Activated naive CD4-positive, alpha-beta T cell treated with anti-CD3 and anti-CD28 coated beads for 36 hours (primary cell): ENCODE measurements around the gene MAP4K3. TPM values are rescaled to one million over a fixed set of nuclear protein-coding genes. Genes with fewer than 3 reads are reported as not detected.

Source experiments
- CTCF ChIA-PET: fragments of 350-600 bp; sonication (Branson Sonifier 250); formaldehyde crosslinking; loops from one replicate; lab custom pipeline; 2021; ENCODE audit warnings: antibody characterized with exemption; lab: Charles Lee
- DNase-seq: peaks from one replicate; pipeline ENCODE4 v3.0.0-alpha.2; 2020
- H3K27ac Mint-ChIP-seq: one replicate; pipeline ENCODE4 v1.8.0; 2021; ENCODE audit warnings: mild to moderate bottlenecking, mixed read lengths
- H3K27me3 Mint-ChIP-seq: one replicate; pipeline ENCODE4 v1.8.0; 2021; ENCODE audit warnings: low read depth, mixed read lengths
- H3K36me3 Mint-ChIP-seq: one replicate; pipeline ENCODE4 v1.8.0; 2021; ENCODE audit warnings: low read depth, mixed read lengths
- H3K4me1 Mint-ChIP-seq: one replicate; pipeline ENCODE4 v1.8.0; 2021; ENCODE audit warnings: low read depth, mixed read lengths
- H3K4me3 Mint-ChIP-seq: one replicate; pipeline ENCODE4 v1.8.0; 2021; ENCODE audit warnings: mild to moderate bottlenecking, moderate library complexity, mixed read lengths
- H3K9me3 Mint-ChIP-seq: one replicate; pipeline ENCODE4 v1.8.0; 2021; ENCODE audit warnings: mixed read lengths
- intact Hi-C: fragments of 100-400 bp; cut with micrococcal nuclease; formaldehyde crosslinking; loops from one replicate; pipeline ENCODE4 v1.15.1; 2023
- total RNA-seq, 2 experiments: library from RNA; stranded (reverse); gene quantifications; one replicate each; pipeline ENCODE4 v1.2.3, GENCODE V29; 2021

The MAP4K3 gene
- total RNA-seq, 2 experiments from 2014 or later, result 10.6 to 12.0 TPM

DNA sequence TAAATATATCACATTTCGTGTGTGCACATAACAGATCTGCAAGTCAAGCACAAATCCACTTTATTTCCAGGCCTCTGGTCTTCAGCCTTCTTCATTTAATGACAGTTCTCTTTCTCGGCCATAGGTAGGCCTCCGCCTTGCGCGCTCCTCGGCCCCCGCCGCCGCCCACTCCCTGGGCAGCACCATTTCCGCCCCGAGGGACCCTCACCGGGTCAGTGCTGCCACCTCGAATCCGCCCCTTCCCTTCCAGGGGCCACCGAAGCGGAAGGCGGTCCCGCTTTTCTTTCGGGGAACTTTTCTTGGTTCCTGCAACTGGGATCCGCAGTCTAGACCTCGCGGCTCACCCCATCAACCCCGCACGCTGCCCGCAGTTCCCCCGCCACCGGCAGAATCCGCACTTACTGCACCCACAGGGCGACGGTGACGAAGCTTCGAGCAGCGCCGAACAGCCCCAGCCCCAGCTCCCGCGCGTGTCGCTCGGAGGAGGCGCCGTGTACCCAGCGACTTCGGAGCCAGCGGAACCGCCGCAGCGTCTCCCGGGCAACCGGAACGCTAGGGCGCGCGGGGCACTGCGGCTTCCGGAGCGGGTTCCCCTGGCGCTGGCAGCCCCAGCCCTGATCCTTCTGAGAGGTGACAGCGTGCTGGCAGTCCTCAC lies 193.5 kb downstream of the MAP4K3 start, which contains the start of gene CDKL4:
TSS of gene CDKL4 (minus strand) at position 502 of the 655 bp plus-strand sequence.
- intact Hi-C loops, result no loop called here
- DNase-seq, result peak; percentile 57
- Mint-ChIP-seq H3K36me3 (no peaks in the 10 kb centered on the region), H3K4me1 (peaks cover 15% of the 10 kb centered on the region), H3K27me3 (no peaks in the 10 kb centered on the region), H3K9me3 (no peaks in the 10 kb centered on the region), H3K4me3 (peak within 1 kb of the TSS; percentile 79), H3K27ac (no peak within 1 kb of the TSS)
- CTCF ChIA-PET, result interaction anchor here (3.5 kb wide), 1 partner anchor 15 kb away, joined by 19 read pairs; no protein-coding TSS in a partner anchor

DNA sequence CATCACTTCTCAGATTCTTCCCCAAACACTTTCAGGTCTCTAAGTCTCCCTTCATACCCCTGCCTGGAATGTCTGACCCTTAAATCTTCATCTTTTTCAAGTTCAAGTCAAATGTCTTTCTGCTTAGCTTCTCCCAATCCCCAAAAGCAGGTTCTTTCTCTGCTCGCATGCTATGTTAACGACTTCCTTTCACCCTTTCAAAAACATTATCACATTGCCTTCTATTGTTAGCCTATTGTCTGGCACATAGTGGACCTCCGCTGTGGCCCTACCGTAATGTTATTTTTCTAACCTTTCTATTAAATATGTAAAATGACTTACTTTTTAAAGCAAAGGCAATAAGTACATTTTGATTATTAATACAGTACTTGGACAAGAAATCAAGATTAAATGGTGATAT lies 195.5 kb downstream of the MAP4K3 start:
- Mint-ChIP-seq H3K9me3 (no peaks in the 10 kb centered on the region), H3K4me3 (no peak overlapping the region), H3K4me1 (peaks cover 15% of the 10 kb centered on the region), H3K36me3 (no peaks in the 10 kb centered on the region), H3K27me3 (no peaks in the 10 kb centered on the region), H3K27ac (no peak overlapping the region)
- DNase-seq, result no peak
- intact Hi-C loops, result no loop called here
- CTCF ChIA-PET, result interaction anchor here (0.5 to 2.2 kb wide), 6 partner anchors 10 to 322 kb away, joined by 3 to 13 read pairs (median 4); no protein-coding TSS in a partner anchor

DNA sequence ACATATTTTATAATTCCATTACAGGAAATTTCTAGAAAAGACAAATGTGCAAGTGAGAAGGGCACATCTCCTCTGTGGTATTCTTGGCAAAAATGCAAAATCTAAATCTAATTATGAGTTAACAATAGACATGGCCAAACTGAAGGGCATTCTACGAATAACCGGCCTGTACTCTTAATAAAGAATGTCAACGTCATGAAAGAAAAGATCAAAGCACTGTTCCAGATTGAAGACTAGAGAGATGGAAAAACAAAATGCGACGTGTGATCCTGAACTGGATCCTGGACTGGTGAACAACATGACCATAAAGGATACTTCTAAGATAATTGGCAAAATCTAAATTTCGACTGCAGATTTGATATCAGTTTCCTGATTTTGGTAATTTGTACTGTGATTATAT lies 196.3 kb downstream of the MAP4K3 start:
- no peaks in the 10 kb centered on the region for H3K36me3 Mint-ChIP-seq
- no peak for DNase-seq
- H3K27me3 Mint-ChIP-seq, result no peaks in the 10 kb centered on the region
- intact Hi-C loops, result no loop called here
- H3K9me3 Mint-ChIP-seq, result peaks cover 6% of the 10 kb centered on the region
- H3K27ac Mint-ChIP-seq, result no peak overlapping the region
- CTCF ChIA-PET, result no interaction called here
- H3K4me1 Mint-ChIP-seq, result peaks cover 13% of the 10 kb centered on the region
- H3K4me3 Mint-ChIP-seq, result no peak overlapping the region

DNA sequence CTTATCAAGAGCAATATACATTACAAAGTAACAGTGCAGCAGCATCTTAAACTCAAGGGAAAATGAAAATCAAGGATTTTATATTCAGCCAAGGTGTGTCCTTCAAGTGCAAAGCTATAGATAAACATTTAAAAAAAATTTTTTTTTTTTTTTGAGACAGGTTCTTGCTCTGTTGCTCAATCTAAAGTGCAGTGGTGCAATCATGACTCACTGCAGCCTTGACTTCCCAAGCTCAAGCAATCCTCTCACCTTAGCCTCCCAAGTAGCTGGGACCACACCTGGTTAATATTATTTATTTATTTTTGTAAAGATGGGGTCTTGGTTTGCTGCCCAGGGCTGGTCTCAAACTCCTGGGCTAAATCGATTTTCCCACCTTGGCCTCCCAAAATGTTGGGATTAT lies 202.3 kb downstream of the MAP4K3 start:
- H3K27me3 Mint-ChIP-seq, result no peaks in the 10 kb centered on the region
- peaks cover 9% of the 10 kb centered on the region for H3K9me3 Mint-ChIP-seq
- DNase-seq, result no peak
- CTCF ChIA-PET, result interaction anchor here (0.7 to 1.8 kb wide), 4 partner anchors 114 to 287 kb away, joined by 3 to 10 read pairs (median 3); partner anchors contain the start of gene SOS1
- H3K27ac Mint-ChIP-seq, result no peak overlapping the region
- no peak overlapping the region for H3K4me3 Mint-ChIP-seq
- H3K36me3 Mint-ChIP-seq, result no peaks in the 10 kb centered on the region
- H3K4me1 Mint-ChIP-seq, result peaks cover under 1% of the 10 kb centered on the region
- intact Hi-C loops, result no loop called here

DNA sequence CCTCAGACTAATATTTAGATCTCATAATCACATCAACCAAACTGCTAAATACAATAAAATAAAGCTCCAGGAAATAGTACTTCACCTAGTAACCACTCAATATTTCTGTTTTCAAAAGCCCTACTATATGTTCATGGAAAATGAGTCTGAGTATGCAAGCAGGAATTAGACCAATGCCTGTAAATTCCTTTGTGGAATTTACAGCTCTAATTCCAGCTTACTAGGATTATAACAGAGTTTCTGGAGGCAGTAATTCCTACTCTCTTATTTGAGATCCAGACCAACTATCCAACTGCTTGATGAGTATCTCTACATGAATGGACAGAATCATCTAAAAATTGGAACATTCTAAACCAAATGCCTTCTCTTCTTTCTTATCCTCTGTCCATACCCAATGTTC lies 204.9 kb downstream of the MAP4K3 start:
- Mint-ChIP-seq H3K27me3 (no peaks in the 10 kb centered on the region), H3K9me3 (peaks cover 9% of the 10 kb centered on the region), H3K27ac (no peak overlapping the region), H3K4me1 (peaks cover 15% of the 10 kb centered on the region), H3K4me3 (no peak overlapping the region), H3K36me3 (no peaks in the 10 kb centered on the region)
- CTCF ChIA-PET, result interaction anchor here (0.7 to 8.9 kb wide), 3 partner anchors 10 to 277 kb away, joined by 3 to 250 read pairs (median 4); no protein-coding TSS in a partner anchor
- DNase-seq, result no peak
- intact Hi-C loops, result no loop called here

DNA sequence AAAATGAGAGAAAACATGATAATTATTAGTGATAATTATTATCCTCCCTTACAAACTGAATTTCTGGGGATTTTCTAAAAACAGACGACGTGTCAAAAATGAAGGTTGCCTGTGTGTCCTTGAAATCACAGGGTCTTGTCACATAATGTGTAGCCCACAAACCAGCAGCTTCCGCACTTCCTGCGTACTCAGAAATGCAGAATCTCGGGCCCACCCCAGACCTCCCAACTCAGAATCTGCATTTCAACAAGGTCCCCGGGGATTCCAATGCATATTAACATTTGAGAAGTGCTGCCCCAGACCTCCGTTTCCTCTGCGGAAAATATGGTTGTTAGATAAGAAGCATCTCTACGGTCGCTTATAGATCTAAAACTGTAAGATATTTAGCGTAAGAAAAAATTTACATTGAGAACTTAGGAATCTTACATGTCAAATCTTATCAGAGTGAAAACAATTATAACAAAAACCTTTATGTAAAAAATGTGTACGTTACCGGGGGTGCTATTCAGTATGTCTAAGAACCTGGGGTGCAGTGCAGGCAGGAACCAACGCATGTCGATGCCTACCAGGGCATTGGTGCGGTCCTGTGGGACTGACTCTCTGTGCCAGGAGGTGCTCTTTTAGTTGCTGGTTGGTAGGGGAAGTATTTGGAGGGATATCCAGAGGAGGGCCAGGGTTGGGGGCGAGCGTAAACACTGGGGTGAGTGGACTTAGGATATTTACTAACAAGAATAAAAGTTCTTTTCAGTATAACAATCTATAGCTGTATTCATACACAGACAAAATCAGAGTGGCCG lies 208.5 kb downstream of the MAP4K3 start:
- Mint-ChIP-seq H3K4me1 (peaks cover 15% of the 10 kb centered on the region), H3K27ac (no peak overlapping the region), H3K27me3 (no peaks in the 10 kb centered on the region), H3K9me3 (no peaks in the 10 kb centered on the region), H3K4me3 (peak overlapping the region; percentile 66), H3K36me3 (no peaks in the 10 kb centered on the region)
- CTCF ChIA-PET, result interaction anchor here (0.5 to 8.9 kb wide), 50 partner anchors 10 to 347 kb away, joined by 3 to 250 read pairs (median 4); partner anchors contain the start of genes CDKL4 and SOS1
- DNase-seq, result peak; percentile 25
- intact Hi-C loops, result loop anchor here (1.0 to 5.0 kb wide), 6 partner anchors 107 to 686 kb away; partner anchors contain the start of gene SOS1

- CTCF ChIA-PET, result interaction anchor here (0.5 to 8.9 kb wide), 24 partner anchors 10 to 280 kb away, joined by 3 to 250 read pairs (median 5); partner anchors contain the start of genes CDKL4 and SOS1
- H3K9me3 Mint-ChIP-seq, result no peaks in the 10 kb centered on the region
- H3K27ac Mint-ChIP-seq, result no peak overlapping the region
- intact Hi-C loops, result loop anchor here (1.0 to 5.0 kb wide), 5 partner anchors 107 to 686 kb away; partner anchors contain the start of gene SOS1
- DNase-seq, result peak; percentile 89
- H3K27me3 Mint-ChIP-seq, result no peaks in the 10 kb centered on the region
- H3K36me3 Mint-ChIP-seq, result no peaks in the 10 kb centered on the region
- peaks cover 15% of the 10 kb centered on the region for H3K4me1 Mint-ChIP-seq
- peak overlapping the region; percentile 66 for H3K4me3 Mint-ChIP-seq
Measured at GRCh38 chr2:39227628-39228412, 209.3 kb downstream of the MAP4K3 start.

GRCh38 chr2:39225567-39225966 lies 211.5 kb downstream of the MAP4K3 start:
- CTCF ChIA-PET, result interaction anchor here (0.6 to 8.9 kb wide), 6 partner anchors 97 to 278 kb away, joined by 3 to 250 read pairs (median 5); partner anchors contain the start of gene SOS1
- H3K27me3 Mint-ChIP-seq, result no peaks in the 10 kb centered on the region
- no peak for DNase-seq
- H3K4me1 Mint-ChIP-seq, result peaks cover 15% of the 10 kb centered on the region
- no peaks in the 10 kb centered on the region for H3K9me3 Mint-ChIP-seq
- H3K27ac Mint-ChIP-seq, result no peak overlapping the region
- H3K36me3 Mint-ChIP-seq, result no peaks in the 10 kb centered on the region
- intact Hi-C loops, result loop anchor here (5.0 kb wide), 2 partner anchors 263 to 683 kb away; no protein-coding TSS in a partner anchor
- H3K4me3 Mint-ChIP-seq, result no peak overlapping the region

DNA sequence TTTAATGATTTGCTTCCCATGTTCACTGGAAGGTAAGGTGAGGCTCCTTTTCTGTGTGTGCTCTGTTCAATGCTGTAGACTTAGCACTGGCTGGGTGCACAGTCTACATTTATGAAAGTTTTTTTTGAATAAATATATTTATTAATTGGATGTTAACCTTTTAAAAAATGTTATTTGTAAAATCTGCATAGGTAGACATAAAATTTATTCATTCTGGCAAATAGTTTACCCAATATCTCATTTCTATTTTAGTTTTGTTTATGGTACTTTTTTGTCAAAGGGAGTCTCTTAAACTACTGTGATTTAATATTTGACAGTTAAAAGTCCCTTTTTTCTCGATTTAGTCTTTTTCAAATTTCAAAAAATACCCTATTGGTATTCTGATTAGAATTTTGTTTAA lies 213.2 kb downstream of the MAP4K3 start:
- Mint-ChIP-seq H3K36me3 (no peaks in the 10 kb centered on the region), H3K9me3 (no peaks in the 10 kb centered on the region), H3K27me3 (no peaks in the 10 kb centered on the region), H3K4me3 (no peak overlapping the region), H3K4me1 (peaks cover 14% of the 10 kb centered on the region), H3K27ac (no peak overlapping the region)
- intact Hi-C loops, result no loop called here
- CTCF ChIA-PET, result interaction anchor here (8.9 kb wide), 1 partner anchor 162 kb away, joined by 250 read pairs; no protein-coding TSS in a partner anchor
- no peak for DNase-seq

DNA sequence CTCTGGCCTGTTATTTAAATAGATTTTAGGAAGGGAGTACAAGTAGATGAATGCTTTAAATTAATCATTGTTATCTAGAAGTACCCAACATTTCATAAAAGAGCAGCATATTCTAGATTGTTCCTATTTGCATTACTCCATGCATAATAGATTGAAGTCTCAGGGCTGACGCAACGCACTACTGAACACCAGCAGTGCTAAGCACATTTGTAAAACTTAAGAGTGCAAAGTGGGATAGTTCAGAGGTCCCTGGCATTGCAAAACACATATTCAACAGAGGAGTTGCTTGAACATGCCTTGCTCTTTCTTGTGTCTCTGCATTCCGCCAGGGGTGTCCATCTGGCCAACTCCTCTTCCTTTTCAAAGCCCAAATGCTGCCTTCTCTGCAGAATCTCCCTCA lies 215.6 kb downstream of the MAP4K3 start:
- intact Hi-C loops, result no loop called here
- H3K27ac Mint-ChIP-seq, result no peak overlapping the region
- peaks cover 24% of the 10 kb centered on the region for H3K4me1 Mint-ChIP-seq
- no peaks in the 10 kb centered on the region for H3K9me3 Mint-ChIP-seq
- H3K27me3 Mint-ChIP-seq, result no peaks in the 10 kb centered on the region
- no peak for DNase-seq
- H3K36me3 Mint-ChIP-seq, result no peaks in the 10 kb centered on the region
- CTCF ChIA-PET, result no interaction called here
- no peak overlapping the region for H3K4me3 Mint-ChIP-seq

GRCh38 chr2:39220136-39220535 lies 216.9 kb downstream of the MAP4K3 start:
- intact Hi-C loops, result no loop called here
- H3K36me3 Mint-ChIP-seq, result no peaks in the 10 kb centered on the region
- CTCF ChIA-PET, result no interaction called here
- DNase-seq, result no peak
- peaks cover 33% of the 10 kb centered on the region for H3K4me1 Mint-ChIP-seq
- H3K9me3 Mint-ChIP-seq, result no peaks in the 10 kb centered on the region
- H3K4me3 Mint-ChIP-seq, result no peak overlapping the region
- no peak overlapping the region for H3K27ac Mint-ChIP-seq
- H3K27me3 Mint-ChIP-seq, result no peaks in the 10 kb centered on the region
